Inflammatory macrophage treated with lipopolysaccharide for 1 hour (primary cell): ENCODE results near the gene SIRPA.

ENCODE experiments used
- DNase-seq, 2 donors: peaks; one replicate each; pipeline ENCODE4 v3.0.0-alpha.2; 2020 to 2022

SIRPA gene

DNA sequence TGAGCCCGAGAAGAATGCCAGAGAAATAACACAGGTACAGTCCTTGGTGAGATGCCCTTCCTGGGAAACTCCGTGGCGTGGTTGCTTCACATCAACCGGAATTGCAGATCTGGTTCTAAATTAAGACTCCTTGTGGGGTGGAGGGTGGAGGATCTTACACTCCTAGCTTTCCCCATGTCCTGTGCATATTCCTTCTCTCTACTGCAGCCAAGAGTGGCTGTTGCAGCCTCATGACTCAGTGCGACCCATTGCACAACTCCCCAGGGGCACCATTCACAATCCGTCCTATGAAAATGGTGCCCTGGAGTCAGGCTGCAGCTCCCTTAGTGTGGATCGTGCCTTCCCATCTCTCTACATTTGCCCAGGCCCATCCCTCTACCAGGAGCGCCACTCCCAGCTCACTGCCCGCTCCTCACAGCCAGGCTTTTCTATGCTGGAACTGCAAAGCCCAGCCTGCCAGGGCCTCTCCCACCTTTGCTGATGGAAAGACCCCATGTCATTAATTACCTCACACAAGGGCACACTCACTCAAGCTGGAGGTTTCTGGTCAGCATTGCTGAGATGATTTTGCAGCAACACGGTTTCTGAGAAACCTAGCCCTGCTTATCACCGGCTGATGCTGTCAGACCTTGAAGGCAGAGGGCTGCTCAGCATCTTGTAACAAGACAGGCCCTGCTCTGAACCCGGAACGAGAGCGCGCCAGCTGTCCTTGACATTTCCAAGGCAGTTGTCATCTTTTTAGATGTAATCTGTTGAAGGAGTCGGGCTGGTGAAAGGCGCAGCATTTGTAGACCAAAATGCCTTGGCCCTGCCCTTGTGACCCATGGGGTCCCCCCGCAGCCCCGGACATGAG lies 39.7 kb downstream of the SIRPA start:
- peak; percentile 70 to 85 for DNase-seq

DNA sequence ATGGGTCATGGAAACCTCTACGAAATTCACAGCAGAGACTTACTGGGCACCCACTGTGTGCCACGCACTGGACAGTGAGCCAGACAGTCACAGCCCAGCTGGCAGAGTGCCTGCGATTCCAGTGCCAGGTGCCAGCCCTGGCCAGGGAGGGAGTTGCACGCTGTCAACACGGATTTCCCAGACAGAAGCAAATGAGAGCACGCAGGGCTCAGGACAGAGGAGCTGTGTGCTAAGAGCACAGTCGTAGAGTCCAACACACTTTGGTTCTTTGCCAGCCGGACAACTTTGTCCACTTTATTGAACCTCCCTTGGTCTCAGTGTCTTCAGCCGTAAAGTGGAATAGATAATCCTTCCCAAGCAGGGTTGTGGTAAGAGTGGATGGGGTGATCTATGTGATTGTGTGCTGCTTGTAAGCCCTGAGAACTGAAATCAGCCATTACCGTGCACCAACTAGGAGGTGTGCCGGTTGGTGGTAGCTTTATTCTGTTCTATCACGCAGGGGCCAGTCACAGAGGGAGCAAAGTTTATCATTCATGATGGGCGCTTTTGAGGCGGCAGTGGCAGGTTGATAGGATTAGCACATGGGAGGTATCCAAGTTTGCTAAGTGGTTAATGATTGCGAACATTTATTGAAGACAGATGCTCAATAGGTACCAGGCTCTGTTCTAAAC lies 40.6 kb downstream of the SIRPA start:
- DNase-seq, result no peak

DNA sequence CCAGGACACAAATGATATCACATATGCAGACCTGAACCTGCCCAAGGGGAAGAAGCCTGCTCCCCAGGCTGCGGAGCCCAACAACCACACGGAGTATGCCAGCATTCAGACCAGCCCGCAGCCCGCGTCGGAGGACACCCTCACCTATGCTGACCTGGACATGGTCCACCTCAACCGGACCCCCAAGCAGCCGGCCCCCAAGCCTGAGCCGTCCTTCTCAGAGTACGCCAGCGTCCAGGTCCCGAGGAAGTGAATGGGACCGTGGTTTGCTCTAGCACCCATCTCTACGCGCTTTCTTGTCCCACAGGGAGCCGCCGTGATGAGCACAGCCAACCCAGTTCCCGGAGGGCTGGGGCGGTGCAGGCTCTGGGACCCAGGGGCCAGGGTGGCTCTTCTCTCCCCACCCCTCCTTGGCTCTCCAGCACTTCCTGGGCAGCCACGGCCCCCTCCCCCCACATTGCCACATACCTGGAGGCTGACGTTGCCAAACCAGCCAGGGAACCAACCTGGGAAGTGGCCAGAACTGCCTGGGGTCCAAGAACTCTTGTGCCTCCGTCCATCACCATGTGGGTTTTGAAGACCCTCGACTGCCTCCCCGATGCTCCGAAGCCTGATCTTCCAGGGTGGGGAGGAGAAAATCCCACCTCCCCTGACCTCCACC lies 42.2 kb downstream of the SIRPA start:
- DNase-seq, result no peak

DNA sequence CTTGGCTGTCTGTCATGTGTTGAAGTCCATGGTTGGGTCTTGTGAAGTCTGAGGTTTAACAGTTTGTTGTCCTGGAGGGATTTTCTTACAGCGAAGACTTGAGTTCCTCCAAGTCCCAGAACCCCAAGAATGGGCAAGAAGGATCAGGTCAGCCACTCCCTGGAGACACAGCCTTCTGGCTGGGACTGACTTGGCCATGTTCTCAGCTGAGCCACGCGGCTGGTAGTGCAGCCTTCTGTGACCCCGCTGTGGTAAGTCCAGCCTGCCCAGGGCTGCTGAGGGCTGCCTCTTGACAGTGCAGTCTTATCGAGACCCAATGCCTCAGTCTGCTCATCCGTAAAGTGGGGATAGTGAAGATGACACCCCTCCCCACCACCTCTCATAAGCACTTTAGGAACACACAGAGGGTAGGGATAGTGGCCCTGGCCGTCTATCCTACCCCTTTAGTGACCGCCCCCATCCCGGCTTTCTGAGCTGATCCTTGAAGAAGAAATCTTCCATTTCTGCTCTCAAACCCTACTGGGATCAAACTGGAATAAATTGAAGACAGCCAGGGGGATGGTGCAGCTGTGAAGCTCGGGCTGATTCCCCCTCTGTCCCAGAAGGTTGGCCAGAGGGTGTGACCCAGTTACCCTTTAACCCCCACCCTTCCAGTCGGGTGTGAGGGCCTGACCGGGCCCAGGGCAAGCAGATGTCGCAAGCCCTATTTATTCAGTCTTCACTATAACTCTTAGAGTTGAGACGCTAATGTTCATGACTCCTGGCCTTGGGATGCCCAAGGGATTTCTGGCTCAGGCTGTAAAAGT lies 43.5 kb downstream of the SIRPA start:
- no peak for DNase-seq

DNA sequence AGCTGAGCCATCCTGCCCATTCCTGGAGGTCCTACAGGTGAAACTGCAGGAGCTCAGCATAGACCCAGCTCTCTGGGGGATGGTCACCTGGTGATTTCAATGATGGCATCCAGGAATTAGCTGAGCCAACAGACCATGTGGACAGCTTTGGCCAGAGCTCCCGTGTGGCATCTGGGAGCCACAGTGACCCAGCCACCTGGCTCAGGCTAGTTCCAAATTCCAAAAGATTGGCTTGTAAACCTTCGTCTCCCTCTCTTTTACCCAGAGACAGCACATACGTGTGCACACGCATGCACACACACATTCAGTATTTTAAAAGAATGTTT lies 44.0 kb downstream of the SIRPA start:
- no peak for DNase-seq

DNA sequence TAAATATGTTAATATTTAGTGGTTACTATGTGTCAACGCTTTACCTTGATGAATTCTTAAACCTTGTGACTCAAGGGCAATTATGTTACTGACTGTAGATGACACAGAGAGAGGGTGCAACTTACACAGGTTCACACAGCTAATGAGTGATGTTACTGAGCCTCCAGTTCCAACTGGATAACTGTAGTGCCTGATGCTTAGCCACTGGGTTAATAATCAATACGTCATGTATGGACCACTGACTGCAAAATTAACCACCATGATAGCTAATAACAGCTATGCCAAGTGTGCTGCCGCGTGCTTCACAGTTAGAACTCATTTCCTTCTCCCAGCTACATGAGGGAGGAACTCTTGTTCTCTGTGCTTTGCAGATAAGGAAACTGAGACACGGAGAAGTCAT lies 45.4 kb downstream of the SIRPA start:
- no peak for DNase-seq

DNA sequence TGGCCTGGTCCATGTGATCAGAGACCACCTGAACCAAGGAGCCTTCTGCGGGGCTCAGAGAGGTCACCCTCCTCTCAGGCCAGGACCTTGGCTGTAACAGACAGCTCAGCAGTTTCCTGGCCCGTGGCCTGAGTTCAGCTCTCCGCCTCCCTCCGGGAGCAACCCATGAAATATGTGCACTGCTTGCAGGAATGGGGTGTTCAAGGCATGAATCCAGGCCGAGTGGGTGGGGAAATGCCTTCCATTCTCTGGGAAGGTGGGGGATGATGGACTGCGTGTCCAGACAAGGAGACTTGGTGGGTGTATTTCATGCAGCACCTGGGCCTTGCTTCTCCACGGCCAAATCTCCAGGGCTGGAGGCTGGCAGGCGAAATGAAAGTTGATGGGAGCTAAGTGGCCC lies 46.0 kb downstream of the SIRPA start:
- no peak for DNase-seq

DNA sequence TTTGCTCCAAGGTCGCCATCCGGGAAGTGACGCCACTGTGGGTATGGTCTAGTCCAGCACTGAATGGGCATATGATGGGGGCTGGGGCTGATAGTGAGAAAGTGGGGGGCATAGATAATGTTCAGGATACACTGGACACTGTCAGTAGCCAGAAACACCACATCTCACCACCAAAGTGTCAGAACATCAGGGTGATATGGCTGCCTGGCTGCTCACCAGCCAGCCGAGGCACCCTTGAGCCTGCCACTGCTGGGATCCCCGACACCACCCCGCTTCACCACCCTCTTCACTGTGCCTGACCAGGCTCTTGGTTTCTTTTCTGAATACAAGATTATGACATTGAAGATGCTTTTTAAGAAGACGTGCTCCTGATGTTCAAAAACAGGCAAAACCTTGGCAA lies 46.9 kb downstream of the SIRPA start:
- no peak for DNase-seq

DNA sequence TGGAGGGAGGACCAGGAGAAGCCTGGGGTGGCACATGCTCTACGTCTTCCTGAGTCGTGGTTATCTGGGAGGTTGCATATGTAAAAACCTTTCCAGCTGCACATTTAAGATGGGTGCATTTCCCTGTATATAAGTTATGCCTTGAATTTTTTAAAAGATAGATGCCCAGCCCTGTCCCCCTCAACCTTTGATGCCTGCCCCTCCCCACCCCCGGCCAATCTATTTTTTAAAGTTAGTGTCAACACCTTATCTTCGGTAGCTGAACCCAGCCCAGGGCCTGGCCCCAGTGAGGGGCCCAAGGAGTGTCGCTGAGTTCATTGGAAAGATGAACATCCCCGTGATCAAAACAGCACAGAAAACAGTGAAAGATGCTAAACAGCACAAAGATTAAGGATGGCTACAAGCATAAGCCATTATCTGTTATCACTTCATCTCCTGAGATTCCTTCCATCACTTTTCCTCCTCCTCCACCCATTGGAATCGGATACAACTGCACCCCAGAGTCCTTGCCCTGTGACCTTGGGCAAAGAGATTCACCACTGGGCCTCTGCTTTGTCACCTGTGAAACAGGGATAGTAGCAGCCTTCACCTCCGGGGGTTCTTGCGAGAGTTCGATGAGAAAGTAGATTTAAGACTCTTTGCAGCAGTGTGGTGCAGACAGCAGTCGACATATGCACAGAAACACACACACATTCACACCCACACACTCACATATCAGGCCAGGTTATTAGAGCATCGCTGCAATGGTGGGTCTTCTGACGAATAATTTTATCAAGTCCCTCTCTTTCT lies 47.5 kb downstream of the SIRPA start:
- DNase-seq, result no peak

DNA sequence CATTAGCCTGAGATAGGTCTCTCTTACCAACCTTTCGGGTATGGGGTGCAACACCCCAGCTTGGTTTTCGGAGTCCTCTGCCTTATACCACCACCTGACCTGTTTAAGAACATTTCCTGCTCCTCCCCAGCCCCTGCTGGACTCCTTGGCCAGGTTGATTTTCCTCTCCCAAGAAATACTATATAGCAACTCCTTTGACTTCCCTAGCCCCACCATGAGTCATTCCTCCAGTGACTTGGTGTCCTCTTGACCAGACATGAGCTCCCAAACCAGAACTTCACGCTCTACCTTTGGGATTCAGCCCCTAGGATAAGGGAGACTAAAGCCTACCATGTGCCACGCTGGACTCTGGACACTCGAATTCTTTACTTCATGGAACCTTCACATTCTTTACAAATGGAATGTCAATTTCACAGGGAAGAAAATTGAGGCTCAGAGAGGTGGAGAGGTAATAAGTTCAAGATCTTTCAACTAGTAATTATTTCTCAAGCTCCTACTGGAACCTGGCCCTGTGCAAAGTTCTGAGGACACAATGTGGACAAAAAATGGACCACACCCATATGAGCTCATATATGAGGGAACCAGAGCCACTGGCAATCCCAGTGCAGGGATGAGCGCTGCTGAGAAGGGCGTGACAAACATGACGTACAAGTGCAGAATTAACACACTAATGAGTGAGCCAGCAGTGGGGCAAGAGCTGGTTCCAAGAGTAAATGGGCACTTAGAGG lies 48.2 kb downstream of the SIRPA start:
- DNase-seq, result peak; percentile 94 to 97

DNA sequence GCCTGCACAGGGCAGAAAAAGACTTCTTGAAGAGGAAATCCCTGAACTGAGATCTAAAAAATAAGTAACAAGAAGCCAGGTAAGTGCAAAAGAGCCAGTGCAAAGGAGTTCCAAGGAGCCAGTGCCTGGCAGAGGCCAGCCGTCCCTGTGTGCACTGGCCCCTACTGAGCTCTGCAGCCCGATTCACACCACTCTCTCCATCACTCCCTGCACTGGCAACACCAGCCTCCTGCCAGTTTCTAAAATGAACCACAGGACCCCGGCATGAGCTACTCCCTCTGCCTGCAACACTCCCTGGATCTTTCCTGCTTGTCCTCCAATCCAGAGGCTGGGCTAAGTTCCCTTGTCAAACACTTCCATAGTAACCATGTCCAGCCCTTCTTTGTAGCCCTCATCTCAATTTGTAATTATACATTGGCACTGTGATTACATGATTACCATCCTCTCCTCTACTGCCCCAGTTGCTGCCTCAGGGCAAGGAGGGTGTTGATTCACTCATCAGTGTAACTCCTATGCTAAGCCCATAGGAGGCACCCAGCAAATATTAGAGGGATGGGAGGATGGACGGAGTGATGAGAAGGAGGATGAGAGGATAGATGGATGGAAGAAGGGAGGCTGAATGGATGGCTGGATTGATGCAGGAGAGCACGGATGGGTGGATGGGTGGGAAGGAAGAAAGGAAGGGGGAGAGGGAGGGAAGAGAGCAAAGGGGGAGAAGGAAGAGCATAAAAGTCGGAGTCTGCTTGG lies 49.3 kb downstream of the SIRPA start:
- peak in 1 of 2 donors; percentile 30 for DNase-seq

DNA sequence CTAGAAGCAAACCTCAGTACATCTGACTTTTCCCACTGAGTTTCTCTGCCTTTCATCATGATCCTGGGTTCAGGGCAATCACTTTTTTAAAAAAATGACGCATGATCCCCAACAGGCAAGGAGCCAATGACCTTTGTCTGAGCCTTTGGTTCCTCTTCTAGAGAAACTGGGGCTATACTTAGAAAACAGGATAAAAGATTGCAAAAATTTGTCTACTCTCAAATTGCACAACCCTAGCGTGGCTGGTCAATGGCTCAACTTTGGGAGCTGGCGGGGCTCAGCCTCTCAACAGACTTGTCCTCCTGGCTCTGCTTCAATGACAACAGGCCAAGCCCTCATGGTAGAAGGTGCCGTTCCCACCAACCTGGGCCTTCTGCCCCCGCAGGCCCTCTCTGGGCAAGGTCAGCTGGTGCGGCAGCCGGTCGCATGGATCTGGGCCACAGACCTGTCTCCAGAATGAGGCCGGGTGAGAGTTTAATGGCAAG lies 50.0 kb downstream of the SIRPA start:
- DNase-seq, result peak; percentile 97 to 100

DNA sequence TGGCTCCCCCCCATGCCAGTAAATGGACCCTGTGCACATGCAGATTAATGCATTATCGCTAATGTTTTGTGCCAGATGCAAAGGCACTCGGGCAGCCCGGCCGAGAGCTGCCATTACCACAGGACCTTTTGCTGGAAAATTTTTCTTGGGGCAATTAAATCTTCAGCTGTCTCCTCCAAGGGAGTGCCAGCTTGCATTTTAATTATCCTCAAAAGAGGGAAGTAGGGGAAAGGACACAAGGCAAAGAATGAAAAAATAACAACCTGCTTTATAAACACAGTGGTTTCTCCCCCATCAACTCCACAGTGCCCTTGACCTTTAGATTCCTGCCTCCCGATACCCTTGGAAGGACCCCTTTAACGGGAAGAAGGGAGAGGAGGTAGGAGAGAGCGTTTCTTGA lies 50.5 kb downstream of the SIRPA start:
- peak in 1 of 2 donors; percentile 56 for DNase-seq

DNA sequence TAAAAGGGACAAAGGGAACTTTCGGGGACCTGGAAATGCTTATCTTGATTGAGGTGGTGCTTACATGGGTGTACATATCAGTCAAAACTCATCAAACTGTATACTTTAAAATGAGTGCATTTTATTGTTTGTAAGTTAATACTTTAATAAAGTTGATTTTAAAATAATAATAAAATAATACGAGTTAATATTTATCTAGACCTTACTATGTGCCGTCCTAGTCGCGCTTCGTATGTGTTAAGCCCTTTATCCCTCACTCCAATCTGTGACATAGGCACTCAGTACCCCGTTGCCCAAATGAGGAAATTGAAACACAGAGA lies 51.2 kb downstream of the SIRPA start:
- no peak for DNase-seq

DNA sequence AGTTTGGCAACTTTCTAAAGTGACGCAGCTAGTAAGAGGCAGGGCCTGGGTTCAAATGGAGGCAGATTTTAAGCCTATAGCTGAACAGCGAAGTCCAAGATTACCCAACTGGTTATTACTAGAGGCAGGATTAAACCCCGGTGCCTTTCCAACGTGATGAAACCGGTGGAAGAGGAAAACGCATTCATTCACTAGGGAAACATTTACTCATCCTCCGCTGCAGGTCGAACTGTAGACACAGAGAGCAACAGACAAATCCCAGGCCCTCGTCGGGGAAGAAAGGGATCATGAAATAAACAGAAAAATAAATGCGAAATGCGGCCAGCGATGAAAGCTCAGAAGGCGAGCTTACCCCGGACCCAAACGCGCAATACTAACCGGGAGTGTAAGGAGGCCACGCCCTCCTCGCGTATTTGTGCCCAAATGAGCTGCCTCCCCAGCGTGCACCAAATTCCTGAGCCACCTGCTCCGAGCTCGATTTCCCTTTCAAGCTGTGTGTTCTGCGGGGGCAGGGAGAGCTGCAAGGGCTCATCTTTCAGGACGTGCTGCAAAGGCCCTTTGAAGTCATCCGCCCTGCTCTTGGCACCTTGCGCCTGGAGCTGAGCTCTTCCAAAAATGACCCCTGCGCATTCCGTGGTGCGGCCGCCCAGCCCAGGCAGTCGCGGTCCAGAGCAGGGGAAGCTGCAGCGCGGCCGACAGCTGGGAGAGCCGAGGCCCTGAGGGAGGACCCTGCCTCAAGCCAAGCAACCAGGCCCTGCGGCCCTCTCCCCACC lies 51.7 kb downstream of the SIRPA start:
- DNase-seq, result peak; percentile 96 to 100

DNA sequence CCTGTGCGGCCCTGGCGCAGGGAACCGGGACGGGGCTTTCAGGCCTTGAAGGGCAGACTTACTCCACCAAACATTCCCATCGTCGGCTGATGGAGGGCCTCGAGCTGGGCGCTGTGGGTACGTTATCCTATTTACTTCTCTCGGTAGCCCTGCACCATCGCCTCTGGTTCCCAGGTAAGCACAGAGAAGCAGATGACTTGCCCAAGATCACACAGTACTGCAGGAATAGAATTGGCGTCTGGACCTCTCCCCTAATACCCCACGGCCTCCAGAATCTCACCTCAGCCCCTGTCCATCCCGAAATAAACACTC lies 52.3 kb downstream of the SIRPA start:
- no peak for DNase-seq

DNA sequence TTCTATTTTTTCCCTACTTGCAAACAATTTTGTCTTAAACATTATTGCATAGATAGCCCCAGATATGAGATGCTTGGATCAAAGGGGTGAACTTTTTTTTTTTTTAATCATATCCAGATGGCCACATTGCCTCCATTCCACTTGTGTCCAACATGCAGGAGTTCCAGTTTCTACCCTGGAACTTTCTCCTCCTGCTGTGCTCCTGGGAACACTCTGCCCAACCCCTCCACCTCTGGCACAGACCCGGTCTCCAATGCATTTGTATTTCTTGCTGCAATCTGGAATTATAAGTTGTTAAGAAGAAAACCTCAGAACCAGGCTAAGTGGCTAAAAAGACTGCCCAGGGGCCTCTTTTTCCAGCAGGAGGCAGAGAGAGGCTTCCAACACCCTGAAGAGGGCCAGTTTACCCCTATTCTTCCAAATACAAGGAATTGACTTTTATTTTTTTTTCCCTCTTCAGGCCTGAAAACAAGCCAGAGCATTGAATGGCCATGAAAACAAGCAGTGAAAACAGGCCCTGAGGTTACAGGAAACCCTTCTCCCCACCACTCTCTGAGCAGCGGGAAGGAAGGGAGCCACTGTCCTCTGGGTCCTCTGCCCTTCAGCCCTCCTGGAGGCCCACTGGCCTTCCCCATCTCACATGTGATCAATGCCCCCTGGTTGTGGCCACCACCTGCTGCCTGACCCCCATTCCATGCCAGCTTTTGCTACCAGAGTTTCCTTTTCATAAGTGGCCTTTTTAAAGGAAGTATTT lies 54.3 kb downstream of the SIRPA start:
- no peak for DNase-seq

DNA sequence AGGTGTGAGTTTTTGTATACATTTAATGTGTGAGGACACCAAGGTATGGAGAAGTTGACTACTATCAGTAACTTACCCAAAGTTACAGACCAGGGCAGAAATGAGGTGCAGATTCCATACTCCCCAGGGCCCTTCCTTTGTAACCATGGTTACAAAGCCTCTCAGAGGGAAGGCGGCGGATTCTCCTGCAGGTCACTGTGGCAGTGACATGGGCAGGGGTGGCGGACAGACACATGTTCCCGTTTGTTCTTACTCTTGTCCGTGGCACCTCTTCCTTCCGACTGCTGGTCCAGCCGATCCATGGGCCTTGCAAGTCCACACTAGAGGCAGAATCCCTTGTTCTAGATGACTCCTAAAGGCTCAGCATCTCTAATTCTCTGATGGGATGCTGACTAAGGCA lies 55.6 kb downstream of the SIRPA start:
- no peak for DNase-seq

DNA sequence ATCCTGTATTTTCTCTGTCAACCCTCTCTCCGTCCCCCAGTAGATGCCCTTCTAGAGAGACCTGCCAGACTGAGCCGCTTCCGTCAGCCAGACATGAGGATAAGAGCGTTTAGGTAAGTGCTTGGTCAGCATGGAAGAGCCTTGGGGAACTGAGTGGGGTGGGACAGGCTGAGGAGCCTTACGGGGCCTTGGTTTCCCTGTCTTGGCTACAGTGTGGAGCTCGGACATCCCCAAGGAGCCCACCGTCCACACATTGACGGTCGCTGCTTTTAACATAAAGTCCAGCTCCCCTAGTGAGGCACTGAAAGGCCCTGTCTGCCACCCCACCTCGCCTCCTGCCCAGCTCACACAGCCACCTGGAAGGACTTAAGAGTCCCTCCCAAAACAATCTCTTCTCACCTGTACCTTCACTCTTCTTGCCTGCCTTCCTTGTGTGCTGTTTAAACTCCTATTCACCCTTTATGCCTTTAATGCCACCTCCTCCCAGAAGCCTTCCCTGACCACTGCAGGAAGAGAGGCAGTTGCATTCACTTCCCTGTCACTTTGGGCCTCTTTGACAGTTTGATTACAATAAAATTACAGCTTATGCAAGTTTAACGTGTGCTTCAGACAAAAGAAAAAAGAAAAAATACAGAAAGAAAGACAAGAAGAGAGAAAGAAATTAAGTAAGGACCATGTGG lies 56.4 kb downstream of the SIRPA start:
- DNase-seq, result no peak
